C4-2B (cell line): ENCODE results near the gene PLXDC2.
A peak's percentile ranks its signal among the peaks of the same experiment; 100 is the strongest.
"Not testable (repeated sequence)": the region's sequence is repeated elsewhere in the genome, so short reads cannot be mapped to it uniquely, and the experiment has no call there.

Experiments used
- H3K27ac ChIP-seq: fragments of 450-650 bp; 2 replicates; pipeline ENCODE4 v1.5.1; 2017
- ZFX ChIP-seq: fragments of 450-650 bp; IDR thresholded peaks from 2 replicates; pipeline ENCODE4 v1.6.1; 2017
- TF ChIP-seq, protein P1 (sequence below): fragments of 450-650 bp; conservative IDR thresholded peaks from 2 replicates; pipeline ENCODE4 v1.5.1; 2017; ENCODE audit warnings: mild to moderate bottlenecking

Gene PLXDC2

GRCh38 chr10:19816411-19817230, at the start of gene PLXDC2:
Gene PLXDC2, plus strand, starts transcription at chr10:19816432.
- peak within 1 kb of the TSS; percentile 74 for H3K27ac ChIP-seq
- TF ChIP-seq, protein P1, sequence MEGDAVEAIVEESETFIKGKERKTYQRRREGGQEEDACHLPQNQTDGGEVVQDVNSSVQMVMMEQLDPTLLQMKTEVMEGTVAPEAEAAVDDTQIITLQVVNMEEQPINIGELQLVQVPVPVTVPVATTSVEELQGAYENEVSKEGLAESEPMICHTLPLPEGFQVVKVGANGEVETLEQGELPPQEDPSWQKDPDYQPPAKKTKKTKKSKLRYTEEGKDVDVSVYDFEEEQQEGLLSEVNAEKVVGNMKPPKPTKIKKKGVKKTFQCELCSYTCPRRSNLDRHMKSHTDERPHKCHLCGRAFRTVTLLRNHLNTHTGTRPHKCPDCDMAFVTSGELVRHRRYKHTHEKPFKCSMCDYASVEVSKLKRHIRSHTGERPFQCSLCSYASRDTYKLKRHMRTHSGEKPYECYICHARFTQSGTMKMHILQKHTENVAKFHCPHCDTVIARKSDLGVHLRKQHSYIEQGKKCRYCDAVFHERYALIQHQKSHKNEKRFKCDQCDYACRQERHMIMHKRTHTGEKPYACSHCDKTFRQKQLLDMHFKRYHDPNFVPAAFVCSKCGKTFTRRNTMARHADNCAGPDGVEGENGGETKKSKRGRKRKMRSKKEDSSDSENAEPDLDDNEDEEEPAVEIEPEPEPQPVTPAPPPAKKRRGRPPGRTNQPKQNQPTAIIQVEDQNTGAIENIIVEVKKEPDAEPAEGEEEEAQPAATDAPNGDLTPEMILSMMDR, result no peak
- peak; percentile 40 for TF ChIP-seq ZFX

- no peak overlapping the region for H3K27ac ChIP-seq
- TF ChIP-seq ZFX, result no peak
- TF ChIP-seq, protein P1, result no peak
Observed at GRCh38 chr10:19767876-19768275, 48.4 kb upstream of the PLXDC2 start.

- H3K27ac ChIP-seq, result not testable (repeated sequence)
Observed at GRCh38 chr10:19769826-19770225, 46.4 kb upstream of the PLXDC2 start.

GRCh38 chr10:19772972-19773371, 43.3 kb upstream of the PLXDC2 start:
- no peak overlapping the region for H3K27ac ChIP-seq
- TF ChIP-seq, protein P1, result no peak
- TF ChIP-seq ZFX, result no peak

- no peak overlapping the region for H3K27ac ChIP-seq
- no peak for TF ChIP-seq ZFX
- TF ChIP-seq, protein P1, result no peak
Observed at GRCh38 chr10:19775296-19775695, 40.9 kb upstream of the PLXDC2 start.

GRCh38 chr10:19777806-19778205, 38.4 kb upstream of the PLXDC2 start:
- TF ChIP-seq, protein P1, result no peak
- no peak for TF ChIP-seq ZFX
- no peak overlapping the region for H3K27ac ChIP-seq

DNA sequence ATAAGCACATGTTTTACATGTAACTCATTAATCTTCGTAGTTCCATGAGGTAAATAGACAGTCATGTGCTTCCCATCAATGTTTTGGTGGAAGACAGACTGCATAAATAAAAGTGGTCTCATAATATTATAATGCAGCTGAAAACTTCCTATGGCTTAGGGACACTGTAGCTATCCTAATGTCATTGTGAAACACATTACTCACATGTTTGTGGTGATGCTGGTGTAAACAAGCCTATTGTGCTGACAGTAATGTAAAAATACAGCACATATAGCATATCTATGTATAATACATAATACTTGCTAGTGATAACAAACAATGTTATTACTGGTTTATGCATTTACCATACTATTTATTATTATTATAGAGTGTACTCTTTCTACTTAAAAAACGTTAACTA, 37.2 kb upstream of the PLXDC2 start:
- H3K27ac ChIP-seq, result no peak overlapping the region
- TF ChIP-seq, protein P1, result no peak
- no peak for TF ChIP-seq ZFX
